ENCODE data around the gene GTF2F2.

The GTF2F2 gene

DNA sequence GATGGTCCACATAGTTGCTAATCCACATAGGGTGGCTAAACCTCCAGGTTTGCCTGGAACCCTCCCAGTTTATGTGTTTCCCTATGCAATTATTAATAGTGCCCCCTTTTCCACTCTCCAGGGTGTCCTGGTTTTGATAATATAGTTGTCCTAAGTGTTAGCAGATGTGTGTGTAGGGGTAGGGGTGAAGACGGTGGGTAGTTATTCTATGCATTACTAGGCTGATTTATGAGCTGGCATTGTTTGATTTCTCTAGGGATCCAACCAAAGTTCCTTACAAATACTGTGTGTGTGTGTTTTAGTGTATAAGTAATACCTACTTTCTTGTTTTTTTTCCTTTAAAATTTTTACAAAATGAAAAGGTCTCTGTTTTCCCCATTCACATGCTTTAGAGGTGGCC lies 21.1 kb downstream of the GTF2F2 start:
- no peak overlapping the region for H3K4me2 ChIP-seq (ENCODE audit: low read length)
- H2AFZ ChIP-seq (ENCODE audit: low read depth, low read length), result no peak overlapping the region
- peaks cover 23% of the 10 kb centered on the region for H4K20me1 ChIP-seq (ENCODE audit: insufficient read depth, low read length)
- no peaks in the 10 kb centered on the region for H3K27me3 ChIP-seq (ENCODE audit: low read depth, low read length)
- peaks cover 17% of the 10 kb centered on the region for H3K36me3 ChIP-seq (replicated peaks; ENCODE audit: low read depth, low read length)
- H3K27ac ChIP-seq (ENCODE audit: low read length), result no peak overlapping the region
- H3K4me3 ChIP-seq (ENCODE audit: low read length), result no peak overlapping the region
- peaks cover 35% of the 10 kb centered on the region for H3K79me2 ChIP-seq (ENCODE audit: low read length)
- TF ChIP-seq, protein P1, sequence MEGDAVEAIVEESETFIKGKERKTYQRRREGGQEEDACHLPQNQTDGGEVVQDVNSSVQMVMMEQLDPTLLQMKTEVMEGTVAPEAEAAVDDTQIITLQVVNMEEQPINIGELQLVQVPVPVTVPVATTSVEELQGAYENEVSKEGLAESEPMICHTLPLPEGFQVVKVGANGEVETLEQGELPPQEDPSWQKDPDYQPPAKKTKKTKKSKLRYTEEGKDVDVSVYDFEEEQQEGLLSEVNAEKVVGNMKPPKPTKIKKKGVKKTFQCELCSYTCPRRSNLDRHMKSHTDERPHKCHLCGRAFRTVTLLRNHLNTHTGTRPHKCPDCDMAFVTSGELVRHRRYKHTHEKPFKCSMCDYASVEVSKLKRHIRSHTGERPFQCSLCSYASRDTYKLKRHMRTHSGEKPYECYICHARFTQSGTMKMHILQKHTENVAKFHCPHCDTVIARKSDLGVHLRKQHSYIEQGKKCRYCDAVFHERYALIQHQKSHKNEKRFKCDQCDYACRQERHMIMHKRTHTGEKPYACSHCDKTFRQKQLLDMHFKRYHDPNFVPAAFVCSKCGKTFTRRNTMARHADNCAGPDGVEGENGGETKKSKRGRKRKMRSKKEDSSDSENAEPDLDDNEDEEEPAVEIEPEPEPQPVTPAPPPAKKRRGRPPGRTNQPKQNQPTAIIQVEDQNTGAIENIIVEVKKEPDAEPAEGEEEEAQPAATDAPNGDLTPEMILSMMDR (IDR thresholded peaks at IDR 0.05; ENCODE audit: low read depth, low read length), result no peak
- no peak for TF ChIP-seq EZH2phosphoT487 (IDR thresholded peaks at IDR 0.05; ENCODE audit: low read depth)
- H3K4me1 ChIP-seq (ENCODE audit: low read length), result no peaks in the 10 kb centered on the region
- no peaks in the 10 kb centered on the region for H3K9me3 ChIP-seq (ENCODE audit: insufficient read depth, low read length)
- no peak overlapping the region for H3K9ac ChIP-seq (ENCODE audit: low read length)

GRCh38 chr13:45142440-45143345 lies 22.4 kb downstream of the GTF2F2 start:
- H3K4me1 ChIP-seq (ENCODE audit: low read length), result peaks cover 3% of the 10 kb centered on the region
- H2AFZ ChIP-seq (ENCODE audit: low read depth, low read length), result no peak overlapping the region
- H3K36me3 ChIP-seq (replicated peaks; ENCODE audit: low read depth, low read length), result peaks cover 22% of the 10 kb centered on the region
- no peaks in the 10 kb centered on the region for H3K27me3 ChIP-seq (ENCODE audit: low read depth, low read length)
- H3K79me2 ChIP-seq (ENCODE audit: low read length), result peaks cover 37% of the 10 kb centered on the region
- H3K9me3 ChIP-seq (ENCODE audit: insufficient read depth, low read length), result no peaks in the 10 kb centered on the region
- H3K27ac ChIP-seq (ENCODE audit: low read length), result no peak overlapping the region
- no peak overlapping the region for H3K4me2 ChIP-seq (ENCODE audit: low read length)
- H3K9ac ChIP-seq (ENCODE audit: low read length), result no peak overlapping the region
- H4K20me1 ChIP-seq (ENCODE audit: insufficient read depth, low read length), result peaks cover 21% of the 10 kb centered on the region; the same call in 1 of the 2 replicates
- TF ChIP-seq, protein P1 (IDR thresholded peaks at IDR 0.05; ENCODE audit: low read depth, low read length), result no peak
- TF ChIP-seq EZH2phosphoT487 (IDR thresholded peaks at IDR 0.05; ENCODE audit: low read depth), result no peak
- no peak overlapping the region for H3K4me3 ChIP-seq (ENCODE audit: low read length)

- TF ChIP-seq, protein P1 (IDR thresholded peaks at IDR 0.05; ENCODE audit: low read depth, low read length), result no peak
- no peak for TF ChIP-seq EZH2phosphoT487 (IDR thresholded peaks at IDR 0.05; ENCODE audit: low read depth)
- no peak overlapping the region for H3K27ac ChIP-seq (ENCODE audit: low read length)
- no peak overlapping the region for H3K4me2 ChIP-seq (ENCODE audit: low read length)
- peaks cover 36% of the 10 kb centered on the region for H3K79me2 ChIP-seq (ENCODE audit: low read length)
- no peaks in the 10 kb centered on the region for H3K27me3 ChIP-seq (ENCODE audit: low read depth, low read length)
- peaks cover 18% of the 10 kb centered on the region for H3K36me3 ChIP-seq (replicated peaks; ENCODE audit: low read depth, low read length)
- H3K9me3 ChIP-seq (ENCODE audit: insufficient read depth, low read length), result no peaks in the 10 kb centered on the region
- no peak overlapping the region for H2AFZ ChIP-seq (ENCODE audit: low read depth, low read length)
- no peak overlapping the region for H3K4me3 ChIP-seq (ENCODE audit: low read length)
- H3K4me1 ChIP-seq (ENCODE audit: low read length), result peaks cover 10% of the 10 kb centered on the region
- H3K9ac ChIP-seq (ENCODE audit: low read length), result no peak overlapping the region
- H4K20me1 ChIP-seq (ENCODE audit: insufficient read depth, low read length), result peaks cover 23% of the 10 kb centered on the region; the same call in 1 of the 2 replicates
Observed at GRCh38 chr13:45143346-45143751, 23.0 kb downstream of the GTF2F2 start.

GRCh38 chr13:45149964-45150363 lies 29.7 kb downstream of the GTF2F2 start:
- Histone ChIP-seq H3K27me3 (ENCODE audit: low read depth, low read length) (no peaks in the 10 kb centered on the region), H3K4me2 (ENCODE audit: low read length) (no peak overlapping the region), H2AFZ (ENCODE audit: low read depth, low read length) (no peak overlapping the region), H3K9me3 (ENCODE audit: insufficient read depth, low read length) (no peaks in the 10 kb centered on the region), H3K4me1 (ENCODE audit: low read length) (peaks cover 17% of the 10 kb centered on the region), H3K4me3 (ENCODE audit: low read length) (no peak overlapping the region), H3K36me3 (replicated peaks; ENCODE audit: low read depth, low read length) (peaks cover 11% of the 10 kb centered on the region), H3K79me2 (ENCODE audit: low read length) (peaks cover 15% of the 10 kb centered on the region), H3K9ac (ENCODE audit: low read length) (no peak overlapping the region), H4K20me1 (ENCODE audit: insufficient read depth, low read length) (peaks cover 14% of the 10 kb centered on the region; the same call in 1 of the 2 replicates), H3K27ac (ENCODE audit: low read length) (no peak overlapping the region)
- no peak for TF ChIP-seq EZH2phosphoT487 (IDR thresholded peaks at IDR 0.05; ENCODE audit: low read depth)
- TF ChIP-seq, protein P1 (IDR thresholded peaks at IDR 0.05; ENCODE audit: low read depth, low read length), result no peak
